NCI-H2227 treated with DMSO at 0.1 percent for 48 hours (cell line): ENCODE results near the gene SLC27A2.

ENCODE experiments used
- DNase-seq: peaks from one replicate; lab custom pipeline; 2025; lab: John Stamatoyannopoulos, UW

The SLC27A2 gene

GRCh38 chr15:50190723-50191122 is 8.7 kb downstream of the SLC27A2 start:
- no peak for DNase-seq

DNA sequence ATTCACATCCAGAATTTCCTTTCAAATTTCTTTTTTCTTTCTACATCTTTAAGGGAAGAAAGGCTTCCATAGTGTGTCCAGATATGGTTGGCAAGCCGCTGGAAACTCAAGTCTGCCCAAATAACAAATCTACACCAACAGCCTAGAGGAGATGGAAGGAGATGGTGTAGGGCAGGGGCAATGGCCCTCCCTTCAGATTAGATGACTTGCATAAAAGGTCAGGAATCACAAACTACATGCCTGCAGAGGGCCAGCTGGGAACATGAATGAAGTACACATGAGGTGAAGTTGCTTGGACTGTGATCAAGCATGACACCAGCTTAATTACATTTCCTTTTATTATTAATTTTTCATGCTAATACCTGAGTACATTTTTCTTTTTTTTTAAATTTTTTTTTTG is 10.2 kb downstream of the SLC27A2 start:
- no peak for DNase-seq

DNA sequence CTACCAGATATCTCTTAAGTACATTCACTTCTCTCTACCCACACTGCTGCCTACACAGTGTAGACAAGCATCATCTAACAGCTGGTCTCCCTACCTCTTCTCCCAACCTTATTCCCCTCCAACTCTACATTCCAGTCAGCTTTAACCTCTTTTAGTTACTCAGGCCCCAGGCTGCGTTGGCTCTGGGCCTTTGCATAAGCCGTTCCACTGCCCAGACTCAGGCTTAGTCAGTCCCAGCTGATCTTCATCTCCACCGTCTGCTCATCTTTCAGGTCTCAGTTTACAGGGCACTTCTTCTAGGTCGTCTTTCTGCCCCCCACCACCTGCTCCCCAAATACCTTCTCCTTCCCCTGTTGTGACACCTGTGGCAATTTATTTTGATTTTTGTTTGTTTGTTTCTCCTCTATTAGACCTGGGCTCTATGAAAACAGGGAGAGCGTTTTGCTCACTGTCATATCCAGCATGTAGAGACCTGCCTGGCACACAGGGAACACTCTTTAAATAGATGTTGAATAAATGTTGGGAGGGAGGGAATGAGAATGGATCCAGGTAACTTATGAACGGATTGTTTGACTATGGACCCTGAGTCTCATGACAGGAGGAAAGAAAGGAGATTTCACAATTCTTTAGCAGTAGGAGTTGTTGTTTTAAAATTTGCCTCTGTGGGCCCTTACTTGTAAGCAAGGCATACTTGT is 11.1 kb downstream of the SLC27A2 start:
- DNase-seq: no peak

GRCh38 chr15:50202003-50202402 is 20.0 kb downstream of the SLC27A2 start:
- DNase-seq: no peak

DNA sequence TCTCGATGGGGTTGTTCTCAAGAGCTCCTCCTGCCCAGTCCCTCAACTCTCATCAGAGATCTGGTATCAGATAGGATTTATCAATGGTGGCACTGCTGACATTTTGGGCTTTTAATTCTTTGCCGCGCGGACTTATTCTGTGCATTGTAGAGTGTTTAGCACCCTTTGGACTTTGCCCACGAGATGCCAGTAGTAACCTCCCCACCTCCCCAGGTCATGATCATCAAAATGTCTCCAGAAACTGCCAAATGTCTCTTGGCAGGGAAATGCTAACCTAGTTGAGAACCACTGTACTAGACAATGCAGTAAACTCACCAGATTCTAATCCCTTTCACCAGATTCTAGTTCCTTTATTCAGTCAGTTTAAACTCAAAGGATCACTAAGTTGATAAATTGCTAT is 24.0 kb downstream of the SLC27A2 start:
- no peak for DNase-seq

DNA sequence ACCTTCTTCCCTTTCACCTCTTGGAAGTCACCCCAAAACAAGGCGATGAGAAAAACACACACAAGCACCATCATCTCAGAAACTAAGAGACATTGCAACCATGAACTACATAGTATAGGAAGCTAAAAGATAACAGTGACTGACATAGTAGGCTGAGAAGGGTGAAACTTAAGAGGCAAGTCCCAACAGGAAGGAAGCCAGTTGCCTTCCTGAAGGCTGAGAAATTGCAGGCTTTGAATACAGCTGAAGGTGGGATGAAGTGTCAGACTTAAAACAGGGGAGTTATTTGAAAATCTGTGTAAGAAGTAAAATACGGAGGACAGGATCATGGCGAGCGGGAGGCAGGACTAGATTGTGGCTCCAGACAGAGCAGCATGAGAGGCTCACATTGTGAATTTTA is 27.8 kb downstream of the SLC27A2 start:
- no peak for DNase-seq

DNA sequence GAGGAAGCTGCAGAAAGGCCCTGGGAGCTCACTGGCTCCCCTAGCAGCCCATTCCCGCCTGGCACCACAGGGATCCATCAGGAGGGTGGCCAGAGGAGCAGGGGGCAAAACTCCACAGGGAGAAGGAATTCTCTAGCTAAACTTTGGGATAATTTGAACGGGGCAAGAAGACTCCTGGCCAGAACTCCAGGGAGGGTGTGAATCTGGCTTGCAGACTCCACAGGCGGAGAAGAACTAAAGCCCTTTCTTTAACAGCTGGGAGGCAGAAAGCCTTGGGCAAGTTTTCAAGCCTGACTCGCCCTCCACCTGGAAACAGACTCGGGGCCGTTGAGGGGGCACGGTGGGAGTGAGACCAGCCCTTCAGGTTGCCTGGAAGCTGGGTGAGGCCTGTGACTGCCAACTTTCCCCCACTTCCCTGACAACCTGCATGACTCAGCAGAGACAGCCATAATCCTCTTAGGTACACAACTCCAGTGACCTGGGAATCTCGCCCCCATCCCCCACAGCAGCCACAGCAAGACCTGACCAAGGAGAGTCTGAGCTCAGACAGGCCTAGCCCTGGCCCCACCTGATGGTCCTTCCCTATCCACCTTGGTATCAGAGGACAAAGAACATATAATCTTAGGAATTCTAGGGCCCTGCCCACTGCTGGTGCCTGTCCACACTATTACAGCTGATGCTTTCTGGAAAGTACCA is 28.6 kb downstream of the SLC27A2 start:
- no peak for DNase-seq

DNA sequence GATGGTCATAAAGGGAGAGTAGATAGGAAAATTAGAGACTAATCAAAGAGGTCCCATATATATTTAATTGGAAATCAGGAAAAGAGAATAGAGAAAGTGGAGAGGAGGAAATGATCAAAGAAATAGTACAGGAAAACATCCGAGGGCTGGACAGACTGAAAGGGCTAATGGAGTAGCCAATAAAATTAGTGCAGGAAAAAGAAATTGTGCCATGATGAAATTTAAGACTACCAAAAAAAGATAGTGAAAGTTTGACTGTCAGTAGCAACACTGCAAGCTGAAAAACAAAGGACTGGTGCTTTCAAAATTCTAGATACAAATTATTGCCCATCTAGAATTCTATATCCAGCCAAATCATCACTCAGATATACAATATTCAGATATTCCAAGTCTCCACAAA is 36.3 kb downstream of the SLC27A2 start:
- no peak for DNase-seq

- DNase-seq: no peak
Observed at GRCh38 chr15:50218691-50219090, 36.7 kb downstream of the SLC27A2 start.

DNA sequence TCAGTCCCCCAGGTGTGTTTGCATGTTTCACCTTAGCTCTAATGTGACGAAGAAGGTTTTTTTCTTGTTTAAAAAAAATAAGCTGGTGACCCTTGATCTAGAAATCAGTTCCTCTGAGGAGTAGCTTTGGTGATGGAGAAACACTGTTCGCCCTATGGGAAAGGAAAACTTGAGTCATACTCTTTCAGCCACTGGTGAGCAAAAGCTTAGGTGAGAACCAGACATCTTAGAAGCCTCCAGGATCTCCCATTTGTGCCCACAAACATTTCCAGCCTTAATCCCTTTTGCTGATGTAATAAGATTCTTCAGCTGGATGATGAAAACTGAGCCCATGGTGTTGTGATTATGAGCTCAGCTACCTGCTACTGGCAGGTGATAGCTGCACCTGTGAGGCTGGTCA is 37.8 kb downstream of the SLC27A2 start:
- DNase-seq: no peak

GRCh38 chr15:50222181-50222580 is 40.2 kb downstream of the SLC27A2 start:
- no peak for DNase-seq

- DNase-seq: no peak
Observed at GRCh38 chr15:50224606-50225005, 42.6 kb downstream of the SLC27A2 start.

GRCh38 chr15:50225057-50225456 is 43.1 kb downstream of the SLC27A2 start:
- DNase-seq: no peak

GRCh38 chr15:50225938-50226337 is 43.9 kb downstream of the SLC27A2 start:
- no peak for DNase-seq

GRCh38 chr15:50227076-50227475 is 45.1 kb downstream of the SLC27A2 start:
- no peak for DNase-seq

GRCh38 chr15:50228866-50229265 is 46.9 kb downstream of the SLC27A2 start:
- no peak for DNase-seq

DNA sequence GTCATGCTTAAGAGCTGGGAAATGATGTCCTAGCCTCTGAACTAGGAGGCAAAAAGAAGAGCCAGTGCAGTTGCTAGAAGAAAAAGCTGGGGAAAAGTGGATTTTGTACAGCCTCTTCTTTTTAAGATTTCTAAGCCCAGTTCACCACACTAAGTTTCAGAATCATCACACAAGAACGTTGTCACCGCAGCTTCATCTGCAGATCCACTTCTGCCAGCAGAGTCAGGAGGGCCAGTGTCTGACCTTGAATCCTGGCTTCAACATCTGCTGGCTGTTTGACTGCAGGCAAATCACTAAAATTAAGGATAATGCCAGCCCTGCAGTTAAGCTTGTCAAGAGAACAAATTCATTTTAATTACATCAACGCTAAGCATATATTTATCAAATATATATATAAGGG is 47.3 kb downstream of the SLC27A2 start:
- DNase-seq: peak; percentile 16

DNA sequence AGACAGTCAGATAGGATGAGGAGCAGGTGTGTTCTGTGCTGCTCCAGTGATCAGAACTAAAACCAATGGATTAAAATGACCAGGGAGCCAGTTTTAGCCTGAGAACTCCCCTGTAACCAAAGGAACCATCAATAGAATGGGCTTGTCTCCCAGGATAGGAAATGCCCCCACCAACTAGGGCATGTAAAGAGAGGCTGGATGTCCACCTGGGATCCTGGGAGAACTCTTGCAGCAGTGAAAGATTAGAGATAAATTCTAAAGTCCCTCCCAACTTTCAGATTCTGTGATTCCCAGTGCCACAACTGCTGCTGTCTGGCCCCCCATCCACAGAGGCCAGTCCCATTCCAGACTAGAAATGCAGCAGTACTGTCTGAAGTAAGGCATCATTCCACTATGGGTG is 49.8 kb downstream of the SLC27A2 start:
- no peak for DNase-seq

DNA sequence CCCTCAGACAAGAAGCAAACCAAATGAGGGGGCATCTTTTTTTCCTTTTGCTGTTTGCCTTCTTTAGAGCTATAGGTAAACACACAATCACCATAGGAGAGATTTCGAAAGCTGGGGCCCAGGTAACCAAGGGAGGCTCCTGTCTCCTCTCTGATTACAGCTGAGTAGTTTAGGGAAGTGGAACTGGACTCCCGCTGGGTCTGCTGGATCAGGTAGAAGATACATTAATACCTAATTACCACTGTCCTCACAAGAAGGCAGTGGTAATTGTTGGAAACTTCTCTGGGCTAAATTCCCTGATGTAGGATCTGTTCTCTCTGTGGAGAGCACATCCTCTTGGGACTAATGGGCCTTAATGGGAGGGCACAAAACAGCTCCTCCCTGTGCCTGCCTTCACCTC is 50.8 kb downstream of the SLC27A2 start:
- no peak for DNase-seq

- DNase-seq: no peak
Observed at GRCh38 chr15:50233192-50233736, 51.3 kb downstream of the SLC27A2 start.

- DNase-seq: no peak
Observed at GRCh38 chr15:50234764-50235163, 52.8 kb downstream of the SLC27A2 start.

DNA sequence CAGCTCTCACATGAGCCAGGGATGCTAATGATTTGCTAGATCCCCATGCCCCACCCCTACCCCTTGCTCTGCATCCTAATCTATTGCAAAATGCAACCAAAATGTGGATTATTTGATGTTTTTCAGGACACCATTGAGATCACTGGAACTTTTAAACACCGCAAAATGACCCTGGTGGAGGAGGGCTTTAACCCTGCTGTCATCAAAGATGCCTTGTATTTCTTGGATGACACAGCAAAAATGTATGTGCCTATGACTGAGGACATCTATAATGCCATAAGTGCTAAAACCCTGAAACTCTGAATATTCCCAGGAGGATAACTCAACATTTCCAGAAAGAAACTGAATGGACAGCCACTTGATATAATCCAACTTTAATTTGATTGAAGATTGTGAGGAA is 53.8 kb downstream of the SLC27A2 start:
- DNase-seq: no peak

DNA sequence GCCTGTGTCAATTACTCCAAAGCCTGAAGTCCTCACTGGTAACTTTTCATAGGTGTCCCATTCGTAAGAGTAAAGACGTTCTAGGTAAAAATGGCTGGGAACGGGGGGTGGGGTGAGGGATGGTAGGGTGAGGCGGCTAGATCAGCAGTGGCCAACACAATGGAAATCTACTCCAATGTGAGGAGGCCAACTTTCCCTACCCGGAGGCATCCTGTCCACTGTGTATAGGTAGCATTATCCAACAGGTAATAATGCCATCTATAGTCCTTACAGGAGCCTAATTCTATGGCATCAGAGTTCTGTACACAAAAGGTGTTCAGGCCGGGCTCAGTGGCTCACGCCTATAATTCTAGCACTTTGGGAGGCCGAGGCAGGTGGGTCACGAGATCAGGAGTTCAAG is 54.4 kb downstream of the SLC27A2 start:
- no peak for DNase-seq

DNA sequence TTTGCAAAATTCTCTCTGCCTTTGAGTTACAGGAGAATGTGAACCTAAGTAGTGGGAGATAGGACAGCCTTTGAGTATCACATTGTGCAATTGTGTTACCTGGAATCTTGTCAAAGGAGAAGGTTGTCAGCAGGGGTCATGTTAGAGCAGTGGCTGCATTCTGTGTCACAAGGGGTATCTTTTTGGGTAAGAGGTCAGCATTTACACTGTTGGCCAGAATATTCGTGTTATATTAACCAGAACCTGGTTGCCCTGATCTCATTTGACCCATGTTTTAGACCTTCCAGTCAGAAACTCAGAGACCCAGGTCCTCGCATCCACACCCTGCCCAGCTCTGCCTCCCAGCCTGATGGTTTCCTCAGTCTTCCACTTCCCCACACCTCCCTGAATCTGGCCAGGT is 56.3 kb downstream of the SLC27A2 start:
- DNase-seq: no peak
